Measurements from ENCODE around the gene DNAJA3. TPM values are rescaled to one million over a fixed set of nuclear protein-coding genes. Genes with fewer than 3 reads are reported as not detected.

The DNAJA3 gene
- total and polyA plus RNA-seq, 2 experiments from 2014 or later: 60.5 to 70.7 TPM

DNA sequence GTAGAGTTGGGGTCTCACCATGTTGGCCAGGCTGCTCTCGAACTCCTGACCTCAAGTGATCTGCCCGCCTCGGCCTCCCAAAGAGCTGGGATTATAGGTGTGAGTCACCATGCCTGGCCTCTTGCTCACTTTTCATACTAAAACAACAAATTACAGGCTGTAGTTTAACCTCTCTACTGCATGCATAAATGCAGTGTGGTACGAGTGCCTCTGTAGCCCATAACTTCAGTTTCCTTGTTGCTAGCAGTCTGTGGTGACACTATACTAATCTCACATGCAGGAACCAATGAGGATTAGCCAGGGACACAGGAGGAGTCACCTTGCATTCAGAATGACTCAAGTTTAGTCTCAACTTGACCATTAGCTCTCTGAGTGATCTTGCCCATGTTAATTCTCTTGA, 70.6 kb downstream of the DNAJA3 start:
- Histone ChIP-seq H3K4me3 (no peak overlapping the region), H3K9me3 (ENCODE audit: low read depth) (no peaks in the 10 kb centered on the region), H3K27me3 (no peaks in the 10 kb centered on the region), H3K36me3 (no peaks in the 10 kb centered on the region), H3K4me1 (ENCODE audit: low read depth) (peaks cover 13% of the 10 kb centered on the region), H3K27ac (no peak overlapping the region)
- TF ChIP-seq, protein P1, sequence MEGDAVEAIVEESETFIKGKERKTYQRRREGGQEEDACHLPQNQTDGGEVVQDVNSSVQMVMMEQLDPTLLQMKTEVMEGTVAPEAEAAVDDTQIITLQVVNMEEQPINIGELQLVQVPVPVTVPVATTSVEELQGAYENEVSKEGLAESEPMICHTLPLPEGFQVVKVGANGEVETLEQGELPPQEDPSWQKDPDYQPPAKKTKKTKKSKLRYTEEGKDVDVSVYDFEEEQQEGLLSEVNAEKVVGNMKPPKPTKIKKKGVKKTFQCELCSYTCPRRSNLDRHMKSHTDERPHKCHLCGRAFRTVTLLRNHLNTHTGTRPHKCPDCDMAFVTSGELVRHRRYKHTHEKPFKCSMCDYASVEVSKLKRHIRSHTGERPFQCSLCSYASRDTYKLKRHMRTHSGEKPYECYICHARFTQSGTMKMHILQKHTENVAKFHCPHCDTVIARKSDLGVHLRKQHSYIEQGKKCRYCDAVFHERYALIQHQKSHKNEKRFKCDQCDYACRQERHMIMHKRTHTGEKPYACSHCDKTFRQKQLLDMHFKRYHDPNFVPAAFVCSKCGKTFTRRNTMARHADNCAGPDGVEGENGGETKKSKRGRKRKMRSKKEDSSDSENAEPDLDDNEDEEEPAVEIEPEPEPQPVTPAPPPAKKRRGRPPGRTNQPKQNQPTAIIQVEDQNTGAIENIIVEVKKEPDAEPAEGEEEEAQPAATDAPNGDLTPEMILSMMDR (IDR thresholded peaks at IDR 0.05; ENCODE audit: low read depth, low read length): no peak
- no peak for DNase-seq (ENCODE audit: low read depth in 1 of 2, low spot score in 1 of 2)

DNA sequence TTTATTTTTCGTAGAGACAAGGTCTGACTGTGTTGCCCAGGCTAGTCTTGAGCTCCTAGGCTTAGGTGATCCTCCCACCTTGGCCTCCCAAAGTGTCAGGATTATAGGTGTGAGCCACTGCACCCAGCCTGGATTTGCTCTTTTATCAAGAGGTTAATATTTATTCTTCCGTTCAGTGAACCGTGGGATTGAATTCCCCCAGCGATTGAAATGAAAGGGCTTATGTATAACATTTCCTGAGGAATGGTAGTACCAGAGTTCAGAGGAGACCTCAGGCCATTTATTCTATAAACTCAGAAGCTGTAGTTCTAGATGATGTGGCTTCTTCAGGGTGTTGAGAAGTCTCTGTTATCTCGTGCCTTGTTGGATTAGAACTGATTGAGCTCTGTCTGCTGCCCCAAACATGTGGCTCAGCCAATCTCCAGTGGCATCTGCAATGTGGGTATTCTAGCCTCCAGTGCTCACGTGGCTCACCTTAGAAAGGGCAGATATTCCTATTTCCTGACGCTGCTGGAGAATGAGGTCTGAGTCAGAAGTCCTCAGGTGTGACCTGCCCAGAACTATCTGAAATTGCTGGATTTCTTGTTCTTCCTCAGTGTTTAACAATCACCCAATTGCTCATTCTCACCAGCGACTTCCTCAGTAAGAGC, 73.0 kb downstream of the DNAJA3 start:
- no peak for DNase-seq (ENCODE audit: low read depth in 1 of 2, low spot score in 1 of 2)
- H3K4me3 ChIP-seq: no peak overlapping the region
- TF ChIP-seq, protein P1 (IDR thresholded peaks at IDR 0.05; ENCODE audit: low read depth, low read length): no peak
- H3K36me3 ChIP-seq: no peaks in the 10 kb centered on the region
- H3K27me3 ChIP-seq: no peaks in the 10 kb centered on the region
- no peaks in the 10 kb centered on the region for H3K9me3 ChIP-seq (ENCODE audit: low read depth)
- peaks cover 13% of the 10 kb centered on the region for H3K4me1 ChIP-seq (ENCODE audit: low read depth)
- H3K27ac ChIP-seq: no peak overlapping the region

DNA sequence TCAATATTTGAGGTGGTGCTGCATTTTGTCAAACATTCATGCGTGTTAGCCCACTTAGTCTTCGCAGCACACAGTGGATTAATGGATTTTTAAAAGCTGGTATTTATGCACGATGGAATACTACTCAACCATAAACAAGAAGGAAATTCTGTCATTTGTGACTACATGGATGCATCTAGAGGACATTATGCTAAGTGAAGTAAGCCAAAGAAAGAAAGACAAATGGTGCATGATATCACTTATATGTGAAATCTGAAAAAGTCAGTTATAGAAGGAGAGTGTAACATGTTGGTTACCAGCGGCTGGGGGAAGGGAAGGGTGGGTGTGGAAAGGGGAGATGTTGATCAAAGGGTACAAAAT, 73.5 kb downstream of the DNAJA3 start:
- no peak overlapping the region for H3K4me3 ChIP-seq
- H3K36me3 ChIP-seq: no peaks in the 10 kb centered on the region
- no peak for DNase-seq (ENCODE audit: low read depth in 1 of 2, low spot score in 1 of 2)
- TF ChIP-seq, protein P1 (IDR thresholded peaks at IDR 0.05; ENCODE audit: low read depth, low read length): no peak
- peaks cover 13% of the 10 kb centered on the region for H3K4me1 ChIP-seq (ENCODE audit: low read depth)
- no peaks in the 10 kb centered on the region for H3K9me3 ChIP-seq (ENCODE audit: low read depth)
- no peaks in the 10 kb centered on the region for H3K27me3 ChIP-seq
- no peak overlapping the region for H3K27ac ChIP-seq

DNA sequence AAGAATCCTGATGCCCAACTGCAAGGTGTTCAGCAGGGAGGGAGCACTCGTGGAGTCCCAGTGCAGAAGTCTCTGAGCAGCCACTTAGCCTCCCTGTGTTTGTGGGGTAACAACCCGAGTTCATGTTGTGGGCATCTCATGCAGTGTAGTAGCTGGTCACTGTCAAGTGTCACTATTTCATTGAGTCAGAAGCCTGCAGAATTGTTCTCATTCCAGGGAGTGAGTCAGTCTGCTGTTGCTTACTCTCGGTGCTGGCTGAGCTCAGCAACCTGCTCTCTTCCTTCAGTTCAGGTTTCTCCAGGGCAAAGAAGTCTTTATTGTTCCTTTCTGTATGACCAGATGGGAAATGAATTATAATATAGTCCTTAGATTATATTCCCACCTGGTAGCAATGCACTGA, 74.6 kb downstream of the DNAJA3 start:
- Histone ChIP-seq H3K27ac (peak overlapping the region; percentile 80), H3K9me3 (ENCODE audit: low read depth) (no peaks in the 10 kb centered on the region), H3K4me1 (ENCODE audit: low read depth) (peaks cover 13% of the 10 kb centered on the region), H3K36me3 (no peaks in the 10 kb centered on the region), H3K27me3 (no peaks in the 10 kb centered on the region), H3K4me3 (no peak overlapping the region)
- peak; percentile 47 to 83 for DNase-seq (ENCODE audit: low read depth in 1 of 2, low spot score in 1 of 2)
- TF ChIP-seq, protein P1 (IDR thresholded peaks at IDR 0.05; ENCODE audit: low read depth, low read length): no peak

DNA sequence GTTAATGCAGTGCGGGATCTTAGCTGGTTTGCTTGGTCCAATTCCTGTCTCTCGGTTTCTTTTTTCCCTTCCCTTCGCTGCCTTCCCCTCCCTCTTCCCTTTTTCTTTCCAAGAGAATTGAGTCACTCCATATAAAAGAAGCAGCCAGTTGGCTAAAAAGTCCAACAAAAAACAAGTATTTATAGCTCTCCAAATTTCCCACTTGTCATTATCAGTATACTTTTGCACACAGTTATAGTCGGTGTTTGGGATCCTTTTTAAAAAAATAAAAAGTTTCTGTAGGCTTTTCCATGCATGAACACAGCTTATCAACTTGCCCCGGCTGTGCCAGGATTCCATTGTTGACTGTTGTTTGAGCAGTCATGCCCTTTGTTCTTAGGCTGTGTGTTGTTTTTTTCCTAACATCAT, 75.4 kb downstream of the DNAJA3 start:
- TF ChIP-seq, protein P1 (IDR thresholded peaks at IDR 0.05; ENCODE audit: low read depth, low read length): no peak
- no peaks in the 10 kb centered on the region for H3K9me3 ChIP-seq (ENCODE audit: low read depth)

More for the DNA sequence above, 75.4 kb downstream of the DNAJA3 start:
- Histone ChIP-seq H3K36me3 (no peaks in the 10 kb centered on the region), H3K4me1 (ENCODE audit: low read depth) (peaks cover 13% of the 10 kb centered on the region), H3K27me3 (no peaks in the 10 kb centered on the region), H3K4me3 (no peak overlapping the region), H3K27ac (peak overlapping the region; percentile 80)
- peak in 1 of 2 donors; percentile 57 for DNase-seq (ENCODE audit: low read depth in 1 of 2, low spot score in 1 of 2)
